HCEC 1CT (cell line): ENCODE data around the gene TOM1L2.

Experiments
- DNase-seq: peaks from one replicate; pipeline ENCODE4 v3.0.0-alpha.2; 2017

TOM1L2 gene

DNA sequence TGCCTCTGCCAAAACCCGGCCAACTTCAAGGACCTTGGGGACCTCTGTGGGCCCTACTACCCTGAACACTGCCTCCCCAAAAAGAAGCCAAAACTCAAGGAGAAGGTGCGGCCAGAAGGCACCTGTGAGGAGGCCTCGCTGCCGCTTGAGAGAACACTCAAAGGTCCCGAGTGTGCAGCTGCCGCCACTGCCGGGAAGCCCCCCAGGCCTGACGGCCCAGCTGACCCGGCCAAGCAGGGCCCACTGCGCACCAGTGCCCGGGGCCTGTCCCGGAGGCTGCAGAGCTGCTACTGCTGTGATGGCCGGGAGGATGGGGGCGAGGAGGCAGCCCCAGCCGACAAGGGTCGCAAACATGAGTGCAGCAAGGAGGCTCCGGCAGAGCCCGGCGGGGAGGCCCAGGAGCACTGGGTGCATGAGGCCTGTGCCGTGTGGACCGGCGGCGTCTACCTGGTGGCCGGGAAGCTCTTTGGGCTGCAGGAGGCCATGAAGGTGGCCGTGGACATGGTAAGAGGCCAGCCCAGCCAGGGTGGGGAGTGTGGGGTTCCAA is 174.1 kb downstream of the TOM1L2 start:
- no peak for DNase-seq

DNA sequence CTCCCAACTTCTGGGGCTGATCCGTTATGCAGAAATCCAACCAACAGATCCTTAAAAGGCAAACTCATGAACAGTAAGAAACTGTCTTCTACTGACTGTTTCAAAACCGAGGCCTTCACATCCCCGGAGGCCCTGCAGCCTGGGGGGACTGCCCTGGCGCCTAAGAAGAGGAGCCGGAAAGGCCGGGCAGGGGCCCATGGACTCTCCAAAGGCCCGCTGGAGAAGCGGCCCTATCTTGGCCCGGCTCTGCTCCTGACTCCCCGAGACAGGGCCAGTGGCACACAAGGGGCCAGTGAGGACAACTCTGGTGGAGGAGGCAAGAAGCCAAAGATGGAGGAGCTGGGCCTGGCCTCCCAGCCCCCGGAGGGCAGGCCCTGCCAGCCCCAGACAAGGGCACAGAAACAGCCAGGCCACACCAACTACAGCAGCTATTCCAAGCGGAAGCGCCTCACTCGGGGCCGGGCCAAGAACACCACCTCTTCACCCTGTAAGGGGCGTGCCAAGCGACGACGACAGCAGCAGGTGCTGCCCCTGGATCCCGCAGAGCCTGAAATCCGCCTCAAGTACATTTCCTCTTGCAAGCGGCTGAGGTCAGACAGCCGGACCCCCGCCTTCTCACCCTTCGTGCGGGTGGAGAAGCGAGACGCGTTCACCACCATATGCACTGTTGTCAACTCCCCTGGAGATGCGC is 174.9 kb downstream of the TOM1L2 start:
- DNase-seq = no peak

DNA sequence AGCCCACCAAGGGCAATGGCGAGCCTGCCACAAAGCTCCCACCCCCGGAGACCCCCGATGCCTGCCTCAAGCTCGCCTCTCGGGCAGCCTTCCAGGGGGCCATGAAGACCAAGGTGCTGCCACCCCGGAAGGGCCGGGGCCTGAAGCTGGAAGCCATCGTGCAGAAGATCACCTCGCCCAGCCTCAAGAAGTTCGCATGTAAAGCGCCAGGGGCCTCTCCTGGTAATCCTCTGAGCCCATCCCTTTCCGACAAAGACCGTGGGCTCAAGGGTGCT is 175.5 kb downstream of the TOM1L2 start:
- DNase-seq = no peak

DNA sequence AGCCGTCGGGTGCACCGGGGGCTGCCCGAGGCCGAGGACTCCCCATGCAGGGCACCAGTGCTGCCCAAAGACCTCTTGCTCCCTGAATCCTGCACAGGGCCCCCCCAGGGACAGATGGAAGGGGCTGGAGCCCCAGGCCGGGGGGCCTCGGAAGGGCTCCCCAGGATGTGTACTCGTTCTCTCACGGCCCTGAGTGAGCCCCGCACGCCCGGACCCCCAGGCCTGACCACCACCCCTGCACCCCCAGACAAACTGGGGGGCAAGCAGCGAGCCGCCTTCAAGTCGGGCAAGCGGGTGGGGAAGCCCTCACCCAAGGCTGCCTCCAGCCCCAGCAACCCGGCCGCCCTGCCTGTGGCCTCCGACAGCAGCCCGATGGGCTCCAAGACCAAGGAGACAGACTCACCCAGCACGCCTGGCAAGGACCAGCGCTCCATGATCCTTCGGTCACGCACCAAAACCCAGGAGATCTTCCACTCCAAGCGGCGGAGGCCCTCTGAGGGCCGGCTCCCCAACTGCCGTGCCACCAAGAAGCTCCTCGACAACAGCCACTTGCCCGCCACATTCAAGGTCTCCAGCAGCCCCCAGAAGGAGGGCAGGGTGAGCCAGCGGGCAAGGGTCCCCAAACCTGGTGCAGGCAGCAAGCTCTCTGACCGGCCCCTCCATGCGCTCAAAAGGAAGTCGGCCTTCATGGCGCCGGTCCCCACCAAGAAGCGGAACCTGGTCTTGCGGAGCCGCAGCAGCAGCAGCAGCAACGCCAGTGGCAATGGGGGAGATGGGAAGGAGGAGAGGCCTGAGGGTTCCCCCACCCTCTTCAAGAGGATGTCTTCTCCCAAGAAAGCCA is 176.0 kb downstream of the TOM1L2 start:
- no peak for DNase-seq

DNA sequence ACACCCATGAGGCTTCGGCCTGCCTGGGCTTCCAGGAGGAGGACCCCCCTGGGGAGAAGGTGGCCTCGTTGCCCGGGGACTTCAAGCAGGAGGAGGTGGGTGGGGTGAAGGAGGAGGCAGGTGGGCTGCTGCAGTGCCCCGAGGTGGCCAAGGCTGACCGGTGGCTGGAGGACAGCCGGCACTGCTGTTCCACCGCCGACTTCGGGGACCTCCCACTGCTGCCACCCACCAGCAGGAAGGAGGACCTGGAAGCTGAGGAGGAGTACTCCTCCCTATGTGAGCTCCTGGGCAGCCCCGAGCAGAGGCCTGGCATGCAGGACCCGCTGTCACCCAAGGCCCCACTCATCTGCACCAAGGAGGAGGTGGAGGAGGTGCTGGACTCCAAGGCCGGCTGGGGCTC is 176.9 kb downstream of the TOM1L2 start:
- no peak for DNase-seq

DNA sequence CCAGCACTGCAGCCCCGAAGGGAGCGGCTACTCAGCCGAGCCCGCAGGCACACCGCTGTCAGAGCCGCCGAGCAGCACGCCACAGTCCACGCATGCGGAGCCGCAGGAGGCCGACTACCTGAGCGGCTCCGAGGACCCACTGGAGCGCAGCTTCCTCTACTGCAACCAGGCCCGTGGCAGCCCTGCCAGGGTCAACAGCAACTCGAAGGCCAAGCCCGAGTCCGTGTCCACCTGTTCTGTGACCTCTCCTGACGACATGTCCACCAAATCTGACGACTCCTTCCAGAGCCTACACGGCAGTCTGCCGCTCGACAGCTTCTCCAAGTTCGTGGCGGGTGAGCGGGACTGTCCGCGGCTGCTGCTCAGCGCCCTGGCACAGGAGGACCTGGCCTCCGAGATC is 177.8 kb downstream of the TOM1L2 start:
- DNase-seq = no peak
